ENCODE measurements around the gene KIF23.

Gene KIF23

DNA sequence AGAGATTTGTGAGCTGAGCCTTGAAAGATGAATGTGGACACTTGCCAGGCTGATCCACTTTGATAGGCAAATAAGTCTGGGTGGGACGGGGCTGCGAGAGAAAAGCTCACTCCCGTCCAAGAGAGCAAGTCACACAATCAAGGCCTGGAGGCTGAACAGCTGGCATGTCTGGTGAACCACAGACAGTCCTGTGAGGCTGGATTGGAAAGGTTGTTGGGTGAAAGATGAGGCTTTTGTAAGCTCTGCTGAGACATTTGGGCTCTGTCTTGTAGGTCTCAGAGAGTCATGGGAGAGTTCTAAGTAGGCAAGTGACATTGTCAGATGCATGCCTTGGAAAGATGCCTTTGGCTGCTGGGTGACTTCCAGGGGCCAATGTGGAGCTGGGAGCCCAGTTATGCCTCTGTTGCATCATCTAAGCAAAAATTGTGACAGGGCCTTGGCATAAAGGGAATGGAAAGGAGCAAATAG, 76.9 kb downstream of the KIF23 start:
- no peak for DNase-seq (ENCODE audit: low read depth in 2 of 2)

DNA sequence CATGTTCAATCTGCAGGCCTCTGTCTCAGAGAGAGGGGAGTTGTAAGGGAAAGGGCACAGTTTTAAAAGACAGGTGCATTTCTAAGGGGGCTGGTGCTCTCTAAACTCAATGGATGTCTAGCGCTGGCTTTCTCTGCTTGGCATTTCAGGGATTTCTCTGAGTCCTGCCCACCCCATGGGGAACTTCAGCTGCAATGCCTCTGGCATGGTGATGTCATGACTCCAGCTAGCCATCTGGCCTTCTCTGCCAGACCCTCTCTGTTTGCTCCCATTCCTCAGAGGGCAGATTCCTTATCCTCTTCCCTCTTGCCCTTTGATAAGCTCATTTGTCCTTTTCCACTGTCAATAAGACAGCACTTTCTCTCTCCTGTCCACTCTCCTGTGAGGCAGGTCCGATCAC, 79.3 kb downstream of the KIF23 start:
- no peak for DNase-seq (ENCODE audit: low read depth in 2 of 2)

DNA sequence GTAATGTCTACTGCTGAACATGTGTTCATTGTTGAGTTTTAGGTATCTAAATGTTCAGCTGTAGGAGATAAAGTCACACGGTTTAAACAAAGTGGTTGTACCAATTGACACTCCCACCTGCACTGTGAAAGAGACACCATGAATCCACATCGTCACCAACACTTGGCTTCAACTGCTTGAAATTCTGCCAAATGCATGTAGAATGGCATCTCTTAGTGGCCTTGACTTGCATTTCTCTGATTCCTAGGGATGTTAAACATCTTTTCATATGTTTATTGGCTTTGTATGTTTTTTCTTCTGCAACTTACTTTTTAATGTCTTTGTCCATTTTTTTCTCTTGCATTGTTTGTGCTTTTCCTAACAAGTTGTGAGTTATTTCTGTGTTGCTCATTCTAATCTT, 81.9 kb downstream of the KIF23 start:
- DNase-seq (ENCODE audit: low read depth in 2 of 2) = no peak

DNA sequence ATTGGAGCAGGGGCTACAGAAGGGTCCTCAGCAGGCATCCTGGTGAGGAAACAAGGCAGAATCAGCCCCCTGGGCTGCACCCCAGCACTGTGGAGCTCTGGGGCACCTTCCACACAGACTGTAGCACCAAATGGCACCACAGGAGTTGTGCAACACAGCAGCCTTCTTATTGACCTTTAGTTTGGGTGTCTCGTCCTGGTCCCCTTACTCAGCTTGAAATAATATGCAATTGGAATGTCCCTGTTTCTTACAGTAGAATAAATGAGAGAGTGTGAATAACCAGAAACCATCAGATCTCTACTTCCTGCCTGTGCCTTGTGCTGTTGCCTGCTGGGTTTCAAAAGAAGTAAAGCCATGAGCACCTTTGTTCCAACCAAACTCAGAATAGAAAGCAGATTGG, 82.9 kb downstream of the KIF23 start:
- no peak for DNase-seq (ENCODE audit: low read depth in 2 of 2)

DNA sequence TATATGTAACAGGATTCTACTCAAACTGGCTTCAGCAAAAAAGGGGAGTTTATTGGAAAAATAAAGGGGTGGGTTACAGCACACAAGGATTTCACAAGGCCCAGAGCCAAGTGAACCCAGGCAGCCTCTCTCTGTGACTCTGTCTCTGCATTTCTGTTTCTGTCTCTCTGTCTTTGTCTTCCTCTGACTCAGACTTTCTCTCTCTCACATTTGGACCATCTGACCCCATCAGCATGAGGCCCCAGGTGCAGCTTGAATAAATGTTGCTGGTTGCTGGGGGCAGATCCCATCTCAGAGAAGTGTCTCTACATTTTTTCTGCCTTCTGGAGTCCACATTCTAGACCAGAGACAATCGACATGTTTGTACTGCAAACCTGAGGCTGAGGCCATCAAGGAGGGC, 83.5 kb downstream of the KIF23 start:
- DNase-seq (ENCODE audit: low read depth in 2 of 2) = no peak
